Epithelial cell of esophagus (primary cell): ENCODE results near the gene PFKP.

ENCODE experiments used
- DNase-seq: peaks from one replicate; pipeline ENCODE4 v3.0.0; 2010; ENCODE audit warnings: low read depth
- H3K4me3 ChIP-seq: 2 replicates; pipeline ENCODE4 v1.5.1; 2011; ENCODE audit warnings: mild to moderate bottlenecking, low read length, control low read depth
- CTCF ChIP-seq: IDR thresholded peaks from 2 replicates; pipeline ENCODE4 v1.5.1; 2011; ENCODE audit warnings: low read depth, mild to moderate bottlenecking, low read length, control low read depth, inconsistent platforms; ENCODE audit not compliant: insufficient read depth; ENCODE audit errors: missing control alignments

PFKP gene

GRCh38 chr10:3126249-3126648 is 58.9 kb downstream of the PFKP start:
- no peak for TF ChIP-seq CTCF
- H3K4me3 ChIP-seq = no peak overlapping the region
- DNase-seq = no peak

- TF ChIP-seq CTCF = no peak
- DNase-seq = peak; percentile 60
- no peak overlapping the region for H3K4me3 ChIP-seq
These were observed 59.5 kb downstream of the PFKP start for GRCh38 chr10:3126741-3127346.

GRCh38 chr10:3127921-3128320 is 60.6 kb downstream of the PFKP start:
- DNase-seq = no peak
- H3K4me3 ChIP-seq = no peak overlapping the region
- TF ChIP-seq CTCF = no peak

GRCh38 chr10:3128379-3129130 is 61.2 kb downstream of the PFKP start:
- DNase-seq = no peak
- TF ChIP-seq CTCF = no peak

GRCh38 chr10:3129581-3130340 is 62.4 kb downstream of the PFKP start:
- TF ChIP-seq CTCF = no peak
- no peak for DNase-seq
- no peak overlapping the region for H3K4me3 ChIP-seq

More at GRCh38 chr10:3128379-3129130, 61.2 kb downstream of the PFKP start:
- H3K4me3 ChIP-seq = no peak overlapping the region

- peak; percentile 97 for DNase-seq
- no peak overlapping the region for H3K4me3 ChIP-seq
- no peak for TF ChIP-seq CTCF
These were observed 63.8 kb downstream of the PFKP start for GRCh38 chr10:3131098-3131497.
